Activated CD4-positive, alpha-beta T cell treated with anti-CD3 and anti-CD28 coated beads, Interleukin-2, amount 50 U/mL, for 1 hour (primary cell): ENCODE results near the gene ATP6V1B1.

Experiments used
- DNase-seq: peaks from one replicate; pipeline ENCODE4 v3.0.0-alpha.2; 2020

The ATP6V1B1 gene

GRCh38 chr2:70935468-70936164 is at the start of gene ATP6V1B1:
TSS of gene ATP6V1B1 (plus strand) at chr2:70935900. CDS start at chr2:70935955, 55 bp downstream.
- no peak for DNase-seq

DNA sequence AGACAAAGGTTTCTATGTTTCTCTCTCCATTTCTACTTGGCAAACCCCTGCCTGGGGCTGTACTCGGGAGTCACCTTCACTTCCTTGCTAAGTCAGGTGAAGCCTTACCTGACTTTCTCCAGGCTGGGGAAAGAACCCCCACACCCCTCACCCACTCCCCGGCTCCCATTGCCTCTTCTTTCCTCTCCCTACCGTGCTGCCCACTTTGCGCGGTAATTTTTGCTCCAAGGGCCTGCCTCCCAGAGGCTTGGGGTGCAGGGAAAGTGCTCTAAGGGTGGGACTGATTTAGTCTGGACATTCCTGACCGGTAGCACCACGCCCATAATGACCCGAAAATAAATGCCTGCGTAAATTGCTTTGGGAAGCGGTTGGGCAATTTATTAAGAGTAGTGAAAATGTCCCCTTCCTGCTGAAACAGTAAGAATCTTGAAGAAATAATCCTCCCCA is 49.1 kb upstream of the ATP6V1B1 start:
- no peak for DNase-seq

DNA sequence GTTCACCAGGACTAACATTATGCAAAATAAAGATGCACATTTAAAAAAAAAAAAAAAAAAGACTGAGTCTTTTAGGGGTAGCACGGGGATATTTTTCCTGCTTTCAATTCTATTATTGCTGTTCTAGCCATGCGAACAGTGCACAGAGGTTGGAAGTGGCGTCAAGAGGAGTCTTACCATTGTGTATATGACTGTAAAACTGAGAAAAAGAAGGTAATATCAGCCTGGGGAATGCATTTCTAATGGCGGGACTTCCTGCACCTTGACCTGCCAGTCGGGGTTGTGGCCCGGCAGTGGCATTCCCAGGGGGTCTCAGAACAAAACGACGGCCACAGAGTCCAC is 48.5 kb upstream of the ATP6V1B1 start:
- no peak for DNase-seq

DNA sequence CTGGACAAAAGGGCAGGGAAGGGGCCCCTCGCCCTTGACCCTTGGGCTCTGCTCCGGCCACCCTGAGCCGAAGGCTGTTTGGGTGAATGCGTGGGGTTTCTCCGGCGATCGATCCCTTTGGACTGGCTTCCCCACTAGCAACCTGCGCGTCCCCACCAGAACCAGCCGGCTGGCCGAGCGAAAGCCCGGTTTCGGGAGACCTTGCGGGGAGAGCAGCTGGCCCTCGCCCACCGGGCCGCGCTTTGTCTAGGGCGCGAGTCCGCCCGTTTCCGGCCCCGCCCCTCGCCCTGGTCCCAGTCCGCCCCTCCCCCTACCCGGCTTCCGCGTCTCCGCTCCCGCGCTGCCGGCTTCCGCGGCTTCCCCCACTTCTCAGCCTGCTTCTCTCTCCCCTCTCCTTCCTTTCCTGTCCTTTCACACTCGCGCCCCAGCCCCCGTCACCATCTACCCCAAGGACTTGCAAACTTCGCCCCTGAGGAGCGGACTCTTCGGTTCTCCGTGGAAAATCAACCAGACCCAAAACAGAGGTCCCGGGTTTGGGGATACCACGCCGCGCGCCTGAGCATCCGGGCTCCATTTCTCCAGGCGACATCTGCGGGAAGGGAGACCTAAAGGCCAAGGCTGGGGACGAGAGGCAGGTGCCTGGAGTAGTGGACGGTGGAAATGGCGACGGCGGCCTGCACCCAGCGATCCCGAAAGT is 48.0 kb upstream of the ATP6V1B1 start:
- DNase-seq, result no peak

- no peak for DNase-seq
These were observed 47.3 kb upstream of the ATP6V1B1 start for GRCh38 chr2:70888366-70888922.

GRCh38 chr2:70888923-70889715 is 46.6 kb upstream of the ATP6V1B1 start:
- DNase-seq, result no peak

DNA sequence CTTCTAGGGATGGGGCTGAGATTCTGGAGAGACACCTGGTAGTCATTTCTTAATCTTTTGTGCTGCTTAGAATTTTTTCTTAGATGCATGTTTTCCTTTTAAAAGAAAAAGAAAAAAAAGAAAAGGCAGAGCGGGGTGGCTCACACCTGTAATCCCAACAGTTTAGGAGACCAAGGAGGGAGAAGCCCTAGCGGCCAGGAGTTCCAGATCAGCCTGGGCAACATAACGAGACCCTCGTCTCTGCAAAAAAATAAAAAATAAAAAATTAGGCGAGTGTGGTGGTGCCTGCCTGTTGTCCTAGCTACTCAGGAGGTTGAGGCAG is 46.0 kb upstream of the ATP6V1B1 start:
- no peak for DNase-seq

GRCh38 chr2:70890469-70891065 is 45.1 kb upstream of the ATP6V1B1 start:
- no peak for DNase-seq

- DNase-seq, result no peak
These were observed 43.9 kb upstream of the ATP6V1B1 start for GRCh38 chr2:70891572-70892357.

- DNase-seq, result no peak
These were observed 43.0 kb upstream of the ATP6V1B1 start for GRCh38 chr2:70892750-70893149.

DNA sequence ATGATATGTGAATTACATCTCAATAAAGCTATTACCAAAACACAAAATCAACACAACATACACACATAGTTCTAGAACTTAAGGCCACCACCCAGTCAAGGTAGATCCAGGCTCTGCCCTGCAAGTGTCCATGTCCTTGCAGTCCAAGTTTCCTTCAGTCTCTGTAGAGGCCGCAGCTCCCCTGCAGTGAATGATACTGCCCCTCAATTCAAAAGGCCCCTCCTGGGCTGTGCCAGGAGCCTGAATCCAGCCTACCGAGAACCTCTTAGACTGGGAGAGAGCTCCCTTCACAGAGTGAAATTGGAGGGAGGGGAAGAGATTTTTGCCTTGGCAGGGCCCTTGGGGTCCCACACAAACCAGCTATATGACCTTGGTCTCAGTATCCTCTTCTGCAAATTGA is 42.5 kb upstream of the ATP6V1B1 start:
- DNase-seq, result no peak

- no peak for DNase-seq
These were observed 40.9 kb upstream of the ATP6V1B1 start for GRCh38 chr2:70894765-70895164.

- DNase-seq, result no peak
These were observed 40.5 kb upstream of the ATP6V1B1 start for GRCh38 chr2:70895249-70895648.

DNA sequence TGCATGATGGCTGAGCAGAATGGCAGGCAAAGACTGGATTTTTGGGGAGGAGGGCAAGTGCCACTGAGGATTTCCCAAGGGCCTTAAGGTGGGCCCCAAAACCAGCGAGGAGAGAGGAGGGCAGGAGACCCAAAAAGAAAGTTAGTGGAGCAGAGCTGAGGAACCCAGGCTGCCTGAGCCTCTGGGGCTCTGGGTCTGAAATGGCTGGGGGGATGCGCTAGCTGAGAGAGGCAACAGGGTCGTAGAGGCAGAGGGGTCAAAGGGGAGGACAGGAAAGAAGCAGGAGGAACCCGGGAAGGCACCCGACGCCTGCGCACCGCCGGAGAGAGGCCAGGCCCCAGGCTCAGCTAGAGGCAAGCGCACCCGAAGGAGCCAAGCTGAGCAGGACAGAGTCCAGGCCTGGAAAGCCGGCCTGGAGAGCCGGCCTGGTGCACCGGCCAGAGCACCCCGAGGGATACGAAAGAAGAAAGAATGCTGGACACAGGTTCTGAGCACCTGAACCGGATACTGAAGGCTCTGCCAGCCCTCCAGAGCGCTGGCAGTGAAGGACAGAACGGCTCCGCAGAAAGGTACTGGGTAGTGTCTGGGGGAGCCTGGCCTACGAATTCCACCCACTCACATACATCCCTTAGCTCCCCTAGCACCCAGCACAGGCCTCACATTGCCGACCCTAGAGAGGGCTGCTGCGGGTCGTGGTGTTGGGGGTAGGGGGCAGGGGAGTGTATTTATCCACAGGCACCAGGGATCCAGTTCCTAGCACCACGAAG is 39.5 kb upstream of the ATP6V1B1 start:
- no peak for DNase-seq

DNA sequence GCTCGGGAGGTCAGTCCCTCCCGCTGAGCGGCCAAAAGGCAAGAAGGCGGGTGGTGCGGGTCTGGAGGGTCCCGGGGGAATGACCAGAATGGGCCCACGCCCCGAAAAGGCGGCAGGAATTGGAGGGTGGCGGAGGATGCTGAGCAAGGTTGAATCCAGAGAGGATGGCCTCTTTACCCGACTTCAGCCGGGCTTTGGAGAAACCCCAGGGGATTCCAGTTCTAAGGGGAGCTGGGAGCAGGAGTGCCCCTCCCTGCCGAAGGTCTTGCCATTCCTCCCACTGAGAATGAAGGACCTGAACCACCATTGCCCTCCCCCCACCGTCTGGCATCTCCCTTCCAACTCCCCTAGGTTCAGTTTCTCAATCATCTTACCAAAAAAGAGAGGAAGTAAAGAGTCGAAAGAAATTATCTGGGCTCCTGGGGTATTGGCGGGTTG is 38.9 kb upstream of the ATP6V1B1 start:
- DNase-seq, result no peak

DNA sequence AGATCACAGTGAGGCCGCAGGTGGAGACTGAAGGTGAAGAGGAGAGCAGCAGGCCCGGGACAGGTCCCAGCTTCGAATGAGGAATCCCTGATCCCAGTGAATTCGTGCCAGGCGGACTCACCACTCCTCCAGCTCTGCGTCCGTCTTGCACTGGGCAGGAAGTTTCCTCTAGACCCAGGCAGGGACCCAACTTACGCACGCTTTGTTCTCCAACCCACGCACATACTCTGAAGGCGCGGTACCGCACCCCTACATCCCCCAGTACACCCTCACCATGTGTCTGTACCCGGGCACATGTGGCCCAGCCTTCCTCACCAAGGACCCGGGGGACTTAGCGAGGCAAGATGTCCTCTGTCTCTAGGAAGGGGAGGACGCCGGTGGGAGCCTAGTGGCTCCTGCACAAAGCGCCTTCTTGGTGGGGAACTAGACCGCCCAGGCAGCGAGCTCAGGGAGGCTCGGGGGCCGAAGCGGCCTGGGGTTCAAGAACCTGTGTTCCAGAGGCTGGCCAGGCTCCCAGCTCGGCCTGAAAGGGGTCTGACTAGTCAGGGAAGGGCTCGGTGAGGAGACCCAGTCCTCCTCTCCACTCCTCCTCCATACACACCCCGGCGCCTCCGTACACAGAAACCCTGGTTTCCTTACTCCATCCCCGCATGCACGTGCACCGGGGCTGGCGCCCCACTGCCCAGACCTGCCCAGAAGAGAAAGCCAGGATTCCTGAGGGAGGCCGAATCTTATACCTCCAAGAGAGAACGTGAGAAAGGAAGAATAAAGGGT is 38.3 kb upstream of the ATP6V1B1 start:
- DNase-seq, result no peak

DNA sequence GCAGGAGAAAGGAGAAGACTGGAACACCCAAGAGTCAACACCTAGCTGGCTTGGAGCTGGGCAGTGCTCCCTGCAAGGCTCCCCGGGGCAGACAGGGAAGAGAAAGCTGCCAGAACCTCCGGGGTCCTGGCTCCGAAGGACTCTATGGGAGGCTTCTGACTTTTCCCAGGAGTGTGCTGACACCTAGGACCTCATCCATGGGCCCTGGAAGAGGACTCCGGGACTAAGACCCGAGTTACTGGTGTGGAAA is 37.8 kb upstream of the ATP6V1B1 start:
- DNase-seq, result no peak

DNA sequence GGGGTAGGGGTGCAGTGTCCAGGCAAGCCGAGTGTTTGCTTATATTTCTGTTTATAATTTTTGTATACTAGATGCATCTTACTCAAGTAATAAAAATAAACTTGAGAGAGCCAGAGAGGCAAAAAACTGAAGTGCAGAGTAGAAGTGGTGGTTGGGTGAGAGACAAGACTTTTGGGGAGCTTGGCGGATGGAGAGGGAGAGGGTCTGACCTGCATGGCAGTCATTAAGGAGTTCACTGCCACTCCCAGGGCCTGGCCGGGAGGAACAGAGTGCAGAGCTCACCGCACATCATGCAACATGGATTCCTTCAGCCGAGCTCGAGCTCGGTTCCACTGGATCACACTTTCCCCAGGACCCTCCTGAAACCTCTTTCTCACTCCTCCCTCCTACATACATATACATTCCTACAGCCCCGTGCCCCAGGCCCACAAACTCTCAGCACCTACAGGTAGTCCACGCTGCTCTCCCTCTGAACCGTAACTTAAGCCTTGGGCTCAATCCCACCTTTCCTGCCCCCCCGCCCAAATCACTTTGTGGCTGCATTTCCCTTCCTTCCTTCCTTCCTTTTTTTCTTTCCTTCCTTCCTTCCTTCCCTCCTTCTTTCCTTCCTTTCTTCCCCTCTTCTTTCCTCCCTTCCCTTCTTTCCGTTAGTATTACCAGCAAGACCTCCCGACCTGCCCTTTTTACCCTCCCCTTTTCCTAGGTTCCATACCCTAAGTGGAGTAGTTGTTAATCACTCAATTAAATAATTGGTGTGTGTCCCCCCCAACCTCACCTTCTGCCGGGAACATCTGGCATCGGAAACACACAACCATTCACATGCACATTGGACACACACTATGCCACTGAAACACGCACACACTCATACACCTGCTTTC is 37.1 kb upstream of the ATP6V1B1 start:
- DNase-seq, result no peak

DNA sequence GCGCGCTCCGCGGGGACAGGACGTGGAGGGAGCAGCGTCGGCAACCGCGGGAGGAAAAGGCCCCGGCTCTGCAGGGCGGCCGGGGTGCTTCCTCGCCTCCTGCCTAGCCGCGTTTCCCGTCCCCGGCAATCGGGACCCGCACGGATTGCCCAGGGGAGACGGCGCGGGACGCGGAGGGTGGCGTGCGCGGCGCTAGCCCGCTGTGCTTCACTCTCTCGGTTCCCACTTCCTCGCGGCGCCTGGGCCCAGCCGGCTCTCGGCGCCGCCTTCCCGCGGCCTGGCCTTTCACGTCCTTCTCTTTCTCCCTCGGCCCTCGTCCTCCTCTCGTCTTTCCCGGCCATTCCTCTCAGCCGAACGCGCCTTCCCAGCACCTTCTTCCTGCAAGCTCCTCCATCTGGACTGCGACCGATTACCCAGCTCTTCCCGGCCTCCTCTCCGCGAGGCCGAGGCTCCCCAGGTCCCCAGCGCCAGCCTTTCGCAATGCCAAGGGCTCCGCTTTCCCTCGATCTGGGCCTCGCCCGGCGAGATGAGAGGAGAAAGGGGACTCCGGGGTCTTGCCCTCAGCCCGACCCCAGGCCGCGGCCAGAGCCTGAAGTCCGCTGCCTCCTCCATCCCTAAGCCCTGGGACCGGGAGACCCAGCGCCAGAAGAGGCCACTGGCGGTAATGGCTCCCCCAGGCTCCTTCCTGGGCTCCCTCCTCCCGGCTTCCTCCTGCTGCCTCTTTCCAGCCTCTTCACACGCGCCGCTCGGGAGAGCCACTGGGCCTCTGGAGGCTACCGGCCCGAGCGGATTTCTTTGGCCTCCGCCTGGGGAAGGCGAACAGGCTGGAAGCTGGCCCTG is 34.3 kb upstream of the ATP6V1B1 start:
- no peak for DNase-seq
